ENCODE measurements around the gene ANAPC2. TPM values are rescaled to one million over a fixed set of nuclear protein-coding genes. Genes with fewer than 3 reads are reported as not detected.

Gene ANAPC2
- total and polyA plus RNA-seq, 5 donors from 2014 or later: 7.5 to 127 (median 8.0) TPM

GRCh38 chr9:137140151-137141012 lies 48.0 kb downstream of the ANAPC2 start:
- Mint-ChIP-seq H3K27me3 (peaks cover 67% of the 10 kb centered on the region), H3K27ac (peak overlapping the region in 1 of 3 donors; percentile 92)

DNA sequence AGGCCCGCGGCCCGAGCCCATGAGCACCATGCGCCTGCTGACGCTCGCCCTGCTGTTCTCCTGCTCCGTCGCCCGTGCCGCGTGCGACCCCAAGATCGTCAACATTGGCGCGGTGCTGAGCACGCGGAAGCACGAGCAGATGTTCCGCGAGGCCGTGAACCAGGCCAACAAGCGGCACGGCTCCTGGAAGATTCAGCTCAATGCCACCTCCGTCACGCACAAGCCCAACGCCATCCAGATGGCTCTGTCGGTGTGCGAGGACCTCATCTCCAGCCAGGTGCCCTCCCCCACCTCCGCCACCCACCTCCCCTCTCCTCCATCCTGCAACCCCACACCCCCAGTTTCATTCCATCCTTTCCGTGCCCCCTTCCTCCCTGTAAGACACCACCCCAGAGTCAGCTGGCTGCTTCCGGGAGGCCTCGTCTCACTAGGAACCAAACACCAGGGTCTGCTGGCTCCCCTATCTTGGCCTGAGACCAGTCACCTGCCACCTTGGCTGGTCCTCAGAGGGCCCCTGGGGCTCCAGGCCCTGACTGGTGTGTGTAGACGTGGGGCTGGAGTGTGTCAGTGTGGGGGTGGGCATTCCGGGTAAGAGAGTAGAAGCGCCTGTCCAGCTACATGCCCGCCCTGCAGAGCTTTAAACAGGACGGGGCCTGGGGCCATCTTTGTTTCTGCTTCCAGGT lies 48.8 kb downstream of the ANAPC2 start:
- Mint-ChIP-seq H3K27me3 (peaks cover 75% of the 10 kb centered on the region), H3K36me3 (no peaks in the 10 kb centered on the region), H3K9me3 (peaks cover 0 to 3% (median 0%) of the 10 kb centered on the region in 7 donors), H3K27ac (no peak overlapping the region), H3K4me1 (peaks cover 0 to 6% (median 2%) of the 10 kb centered on the region in 4 donors), H3K4me3 (no peak overlapping the region)
- Histone ChIP-seq H3K36me3 (ENCODE audit: control insufficient read depth, insufficient read depth, low read length) (no peaks in the 10 kb centered on the region), H3K27ac (ENCODE audit: insufficient read depth, low read length, poor library complexity, severe bottlenecking) (no peak overlapping the region), H3K27me3 (ENCODE audit: control insufficient read depth, insufficient read depth, low read length) (peaks cover 16% of the 10 kb centered on the region), H3K4me1 (ENCODE audit: control insufficient read depth, insufficient read depth, low read length, poor library complexity, severe bottlenecking) (no peaks in the 10 kb centered on the region), H3K4me3 (ENCODE audit: low read depth, low read length) (no peak overlapping the region), H3K9me3 (ENCODE audit: control insufficient read depth in 2 of 2, low read length in 2 of 2) (no peaks in the 10 kb centered on the region)
- DNase-seq (no peak), ATAC-seq (ENCODE audit: low read depth in 2 of 2) (no peak)

More at GRCh38 chr9:137140151-137141012, 48.0 kb downstream of the ANAPC2 start:
- DNase-seq (no peak), ATAC-seq (ENCODE audit: low read depth in 2 of 2) (no peak)
- Histone ChIP-seq H3K36me3 (ENCODE audit: control insufficient read depth, insufficient read depth, low read length) (no peaks in the 10 kb centered on the region), H3K27ac (ENCODE audit: insufficient read depth, low read length, poor library complexity, severe bottlenecking) (no peak overlapping the region), H3K9me3 (ENCODE audit: control insufficient read depth in 2 of 2, low read length in 2 of 2) (no peaks in the 10 kb centered on the region), H3K27me3 (ENCODE audit: control insufficient read depth, insufficient read depth, low read length) (peaks cover 16% of the 10 kb centered on the region), H3K4me3 (ENCODE audit: low read depth, low read length) (no peak overlapping the region), H3K4me1 (ENCODE audit: control insufficient read depth, insufficient read depth, low read length, poor library complexity, severe bottlenecking) (no peaks in the 10 kb centered on the region)
- Mint-ChIP-seq H3K36me3 (no peaks in the 10 kb centered on the region), H3K9me3 (peaks cover 0 to 3% (median 0%) of the 10 kb centered on the region in 7 donors), H3K4me3 (no peak overlapping the region), H3K4me1 (peaks cover 0 to 6% (median 2%) of the 10 kb centered on the region in 4 donors)

GRCh38 chr9:137138722-137139467 lies 49.5 kb downstream of the ANAPC2 start, which contains the start of gene GRIN1:
Gene GRIN1 (plus strand): TSS chr9:137139154. CDS start chr9:137139487, 333 bp downstream.
- peak in 1 of 2 donors; percentile 57 for ATAC-seq (ENCODE audit: low read depth in 2 of 2)

DNA sequence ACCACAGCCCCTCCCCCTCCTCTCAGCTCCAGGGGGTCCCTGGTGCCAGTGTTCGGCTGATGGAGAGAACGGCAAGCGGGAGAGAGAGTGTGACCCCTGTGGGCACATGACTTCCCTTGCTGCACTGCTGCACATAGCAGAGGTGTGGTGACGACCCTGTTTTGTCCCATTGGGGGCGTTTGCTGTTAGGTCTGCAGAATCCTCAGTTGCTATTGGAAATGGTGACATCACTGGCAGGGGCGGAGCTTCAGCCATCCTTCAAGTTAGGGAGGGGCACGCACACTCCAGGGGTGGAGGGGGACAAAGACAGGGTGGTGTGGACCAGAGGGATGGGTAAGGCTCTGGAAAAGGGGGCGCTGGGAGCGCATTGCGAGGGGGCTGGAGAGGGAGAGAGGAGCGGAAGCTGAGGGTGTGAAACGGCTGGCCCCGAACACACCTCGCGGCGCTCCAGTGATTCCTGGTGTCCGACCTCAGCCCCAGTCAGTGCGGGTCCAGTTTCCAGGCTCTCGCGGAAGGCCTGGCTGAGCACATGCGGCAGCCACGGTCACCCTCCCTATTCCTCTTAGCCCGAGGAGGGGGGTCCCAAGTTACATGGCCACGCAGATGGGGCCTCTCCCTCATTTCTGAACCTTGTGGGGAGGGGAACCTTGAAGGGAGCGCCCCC lies 50.2 kb downstream of the ANAPC2 start:
- no peaks in the 10 kb centered on the region for H3K4me1 ChIP-seq (ENCODE audit: control insufficient read depth, insufficient read depth, low read length, poor library complexity, severe bottlenecking)
- ATAC-seq (ENCODE audit: low read depth in 2 of 2) (no peak), DNase-seq (no peak)
- no peak overlapping the region for H3K4me3 ChIP-seq (ENCODE audit: low read depth, low read length)
- peaks cover 16% of the 10 kb centered on the region for H3K27me3 ChIP-seq (ENCODE audit: control insufficient read depth, insufficient read depth, low read length)
- Mint-ChIP-seq H3K4me1 (peaks cover 0 to 6% (median 2%) of the 10 kb centered on the region in 4 donors), H3K27me3 (peaks cover 80% of the 10 kb centered on the region), H3K4me3 (peak overlapping the region in 1 of 4 donors; percentile 41), H3K36me3 (no peaks in the 10 kb centered on the region), H3K9me3 (peaks cover 0 to 3% (median 0%) of the 10 kb centered on the region in 7 donors), H3K27ac (no peak overlapping the region)
- no peaks in the 10 kb centered on the region for H3K9me3 ChIP-seq (ENCODE audit: control insufficient read depth in 2 of 2, low read length in 2 of 2)
- H3K27ac ChIP-seq (ENCODE audit: insufficient read depth, low read length, poor library complexity, severe bottlenecking): no peak overlapping the region
- H3K36me3 ChIP-seq (ENCODE audit: control insufficient read depth, insufficient read depth, low read length): no peaks in the 10 kb centered on the region

More at GRCh38 chr9:137138722-137139467, 49.5 kb downstream of the ANAPC2 start, which contains the start of gene GRIN1:
- H3K4me1 ChIP-seq (ENCODE audit: control insufficient read depth, insufficient read depth, low read length, poor library complexity, severe bottlenecking): no peaks in the 10 kb centered on the region
- peak in 1 of 3 donors; percentile 40 for DNase-seq
- peak within 1 kb of the TSS in 1 of 4 donors; percentile 41 for H3K4me3 Mint-ChIP-seq
- H3K27me3 Mint-ChIP-seq: peaks cover 79% of the 10 kb centered on the region
- no peaks in the 10 kb centered on the region for H3K36me3 ChIP-seq (ENCODE audit: control insufficient read depth, insufficient read depth, low read length)
- peaks cover 16% of the 10 kb centered on the region for H3K27me3 ChIP-seq (ENCODE audit: control insufficient read depth, insufficient read depth, low read length)
- H3K9me3 ChIP-seq (ENCODE audit: control insufficient read depth in 2 of 2, low read length in 2 of 2): no peaks in the 10 kb centered on the region
- H3K4me1 Mint-ChIP-seq: peaks cover 0 to 6% (median 2%) of the 10 kb centered on the region in 4 donors
- peaks cover 0 to 3% (median 0%) of the 10 kb centered on the region in 7 donors for H3K9me3 Mint-ChIP-seq
- H3K36me3 Mint-ChIP-seq: no peaks in the 10 kb centered on the region
- H3K27ac ChIP-seq (ENCODE audit: insufficient read depth, low read length, poor library complexity, severe bottlenecking): no peak within 1 kb of the TSS
- no peak within 1 kb of the TSS for H3K27ac Mint-ChIP-seq
- H3K4me3 ChIP-seq (ENCODE audit: low read depth, low read length): no peak within 1 kb of the TSS

DNA sequence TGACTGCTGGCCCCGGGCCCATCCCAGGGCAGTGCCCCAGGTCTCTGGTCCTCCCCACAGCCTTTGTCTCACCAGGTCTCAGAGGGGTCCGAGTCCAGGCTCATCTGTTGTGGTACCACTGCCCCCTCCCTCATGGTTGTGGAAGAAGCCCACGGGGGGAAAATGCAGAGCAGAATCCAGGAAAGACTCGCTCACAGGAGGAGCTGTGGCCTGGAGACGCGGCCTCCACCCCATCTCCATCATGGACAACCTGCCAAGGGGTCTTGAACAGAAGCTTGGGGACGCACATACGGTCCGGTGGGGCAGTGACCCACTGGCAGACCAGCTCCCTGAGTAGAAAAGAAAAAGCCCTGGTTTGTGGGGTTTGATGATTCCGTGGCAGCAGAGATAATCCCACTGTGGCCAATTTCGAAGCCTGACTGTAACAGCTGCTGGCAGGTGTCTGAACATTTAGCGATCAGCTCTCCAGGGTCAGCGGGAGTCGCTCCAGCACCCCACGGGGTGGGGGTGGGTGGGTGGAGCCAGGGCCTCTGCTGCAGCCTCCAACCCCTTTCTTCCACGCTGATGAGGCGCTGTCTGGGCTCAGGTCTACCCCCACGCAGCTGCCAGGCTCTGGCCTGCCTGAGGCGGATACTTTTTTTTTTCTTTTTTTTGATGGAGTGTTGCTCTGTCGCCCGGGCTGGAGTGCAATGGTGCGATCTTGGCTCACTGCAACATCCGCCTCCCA lies 51.3 kb downstream of the ANAPC2 start:
- peaks cover 81% of the 10 kb centered on the region for H3K27me3 Mint-ChIP-seq
- Histone ChIP-seq H3K4me3 (ENCODE audit: low read depth, low read length) (no peak overlapping the region), H3K27me3 (ENCODE audit: control insufficient read depth, insufficient read depth, low read length) (peaks cover 14% of the 10 kb centered on the region), H3K9me3 (ENCODE audit: control insufficient read depth in 2 of 2, low read length in 2 of 2) (no peaks in the 10 kb centered on the region), H3K27ac (ENCODE audit: insufficient read depth, low read length, poor library complexity, severe bottlenecking) (no peak overlapping the region), H3K4me1 (ENCODE audit: control insufficient read depth, insufficient read depth, low read length, poor library complexity, severe bottlenecking) (no peaks in the 10 kb centered on the region), H3K36me3 (ENCODE audit: control insufficient read depth, insufficient read depth, low read length) (no peaks in the 10 kb centered on the region)
- H3K4me1 Mint-ChIP-seq: peaks cover 0 to 6% (median 2%) of the 10 kb centered on the region in 4 donors
- no peak for ATAC-seq (ENCODE audit: low read depth in 2 of 2)
- no peak overlapping the region for H3K4me3 Mint-ChIP-seq
- no peak overlapping the region for H3K27ac Mint-ChIP-seq
- no peak for DNase-seq
- peaks cover 0 to 3% (median 0%) of the 10 kb centered on the region in 7 donors for H3K9me3 Mint-ChIP-seq
- no peaks in the 10 kb centered on the region for H3K36me3 Mint-ChIP-seq

- peaks cover 0 to 6% (median 2%) of the 10 kb centered on the region in 4 donors for H3K4me1 Mint-ChIP-seq
- Histone ChIP-seq H3K4me3 (ENCODE audit: low read depth, low read length) (no peak overlapping the region), H3K4me1 (ENCODE audit: control insufficient read depth, insufficient read depth, low read length, poor library complexity, severe bottlenecking) (no peaks in the 10 kb centered on the region), H3K27me3 (ENCODE audit: control insufficient read depth, insufficient read depth, low read length) (peaks cover 10% of the 10 kb centered on the region), H3K36me3 (ENCODE audit: control insufficient read depth, insufficient read depth, low read length) (no peaks in the 10 kb centered on the region), H3K9me3 (ENCODE audit: control insufficient read depth in 2 of 2, low read length in 2 of 2) (no peaks in the 10 kb centered on the region), H3K27ac (ENCODE audit: insufficient read depth, low read length, poor library complexity, severe bottlenecking) (no peak overlapping the region)
- H3K36me3 Mint-ChIP-seq: no peaks in the 10 kb centered on the region
- H3K4me3 Mint-ChIP-seq: no peak overlapping the region
- H3K27me3 Mint-ChIP-seq: peaks cover 74% of the 10 kb centered on the region
- DNase-seq (no peak), ATAC-seq (ENCODE audit: low read depth in 2 of 2) (no peak)
- H3K27ac Mint-ChIP-seq: no peak overlapping the region
- H3K9me3 Mint-ChIP-seq: peaks cover 0 to 3% (median 0%) of the 10 kb centered on the region in 7 donors
Measured at GRCh38 chr9:137136261-137136880, 52.0 kb downstream of the ANAPC2 start.
